ENCODE measurements around the gene SRGAP2C. TPM values are rescaled to one million over a fixed set of nuclear protein-coding genes. Genes with fewer than 3 reads are reported as not detected.
"Not testable (repeated sequence)": the region's sequence is repeated elsewhere in the genome, so short reads cannot be mapped to it uniquely, and the experiment has no call there.

SRGAP2C gene
- total RNA-seq, 1 experiment from 2014 or later = 49.9 TPM

DNA sequence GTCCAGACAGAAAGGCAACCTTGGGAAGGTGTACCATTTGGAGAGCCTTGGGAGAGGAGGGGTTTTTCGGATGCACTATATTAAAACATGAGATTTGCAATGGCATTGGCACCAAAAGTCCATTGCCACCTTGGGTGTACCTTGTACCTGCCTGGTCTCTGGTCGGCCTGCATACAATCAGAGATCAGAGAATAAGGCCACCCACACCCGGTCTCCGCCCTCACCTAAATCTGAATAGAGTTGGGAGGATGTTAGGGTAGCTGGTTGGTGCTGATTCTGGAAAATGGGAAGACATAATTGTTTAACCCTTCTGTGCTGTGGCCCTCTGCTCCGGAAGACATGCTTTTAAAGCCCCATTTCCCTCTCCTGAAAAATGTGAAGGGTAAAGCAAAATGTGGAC is 3.1 kb downstream of the SRGAP2C start:
- H3K4me3 ChIP-seq = peak overlapping the region; percentile 46; the same call in 1 of the 2 replicates
- not testable (repeated sequence) for H3K79me2 ChIP-seq (ENCODE audit: low read depth); DNase-seq

DNA sequence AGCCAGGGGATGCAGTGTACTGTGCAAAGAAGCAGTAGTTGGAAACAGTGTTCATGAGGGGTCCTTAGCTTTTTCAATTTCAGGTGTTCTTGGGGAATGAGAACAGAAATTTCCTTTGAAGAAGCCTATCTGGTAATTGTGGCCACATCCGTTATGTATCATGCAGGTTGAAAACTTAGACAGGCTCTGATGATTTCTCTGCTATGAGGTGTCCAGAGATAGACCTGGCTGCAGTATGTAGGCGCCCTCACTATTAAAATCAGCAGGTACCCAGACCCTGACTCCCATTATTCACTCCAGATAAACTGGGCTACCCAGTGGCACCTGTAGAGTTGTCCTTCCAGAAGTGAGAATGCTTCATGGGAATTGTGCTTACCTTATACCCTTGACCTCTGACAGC is 7.7 kb downstream of the SRGAP2C start:
- H3K4me3 ChIP-seq; H3K36me3 ChIP-seq (ENCODE audit: low read depth); H3K27me3 ChIP-seq (ENCODE audit: insufficient read depth, low read depth); H3K79me2 ChIP-seq (ENCODE audit: low read depth); H3K27ac ChIP-seq; H3K4me2 ChIP-seq; H3K4me1 ChIP-seq (replicated peaks; ENCODE audit: insufficient read depth); H4K20me1 ChIP-seq (ENCODE audit: insufficient read depth); intact Hi-C loops (cut with micrococcal nuclease; ENCODE audit: unreplicated experiment); CTCF ChIA-PET; H3K9me2 ChIP-seq (ENCODE audit: insufficient read depth); BruUV-seq (replicated peaks); H2AFZ ChIP-seq; POLR2A ChIA-PET (ENCODE audit: unreplicated experiment); DNase-seq; H3F3A ChIP-seq (ENCODE audit: insufficient read depth, low read depth); H3K9me3 ChIP-seq (ENCODE audit: insufficient read depth, low read depth): not testable (repeated sequence)

More for the DNA sequence above, 3.1 kb downstream of the SRGAP2C start:
- H3F3A ChIP-seq (ENCODE audit: insufficient read depth, low read depth); H3K9me3 ChIP-seq (ENCODE audit: insufficient read depth, low read depth); BruUV-seq (replicated peaks); CTCF ChIA-PET; POLR2A ChIA-PET (ENCODE audit: unreplicated experiment); H3K4me1 ChIP-seq (replicated peaks; ENCODE audit: insufficient read depth); H2AFZ ChIP-seq; H3K36me3 ChIP-seq (ENCODE audit: low read depth); intact Hi-C loops (cut with micrococcal nuclease; ENCODE audit: unreplicated experiment); H3K27ac ChIP-seq; H3K27me3 ChIP-seq (ENCODE audit: insufficient read depth, low read depth); H4K20me1 ChIP-seq (ENCODE audit: insufficient read depth); H3K9me2 ChIP-seq (ENCODE audit: insufficient read depth): not testable (repeated sequence)
- peak overlapping the region; percentile 67 for H3K4me2 ChIP-seq

DNA sequence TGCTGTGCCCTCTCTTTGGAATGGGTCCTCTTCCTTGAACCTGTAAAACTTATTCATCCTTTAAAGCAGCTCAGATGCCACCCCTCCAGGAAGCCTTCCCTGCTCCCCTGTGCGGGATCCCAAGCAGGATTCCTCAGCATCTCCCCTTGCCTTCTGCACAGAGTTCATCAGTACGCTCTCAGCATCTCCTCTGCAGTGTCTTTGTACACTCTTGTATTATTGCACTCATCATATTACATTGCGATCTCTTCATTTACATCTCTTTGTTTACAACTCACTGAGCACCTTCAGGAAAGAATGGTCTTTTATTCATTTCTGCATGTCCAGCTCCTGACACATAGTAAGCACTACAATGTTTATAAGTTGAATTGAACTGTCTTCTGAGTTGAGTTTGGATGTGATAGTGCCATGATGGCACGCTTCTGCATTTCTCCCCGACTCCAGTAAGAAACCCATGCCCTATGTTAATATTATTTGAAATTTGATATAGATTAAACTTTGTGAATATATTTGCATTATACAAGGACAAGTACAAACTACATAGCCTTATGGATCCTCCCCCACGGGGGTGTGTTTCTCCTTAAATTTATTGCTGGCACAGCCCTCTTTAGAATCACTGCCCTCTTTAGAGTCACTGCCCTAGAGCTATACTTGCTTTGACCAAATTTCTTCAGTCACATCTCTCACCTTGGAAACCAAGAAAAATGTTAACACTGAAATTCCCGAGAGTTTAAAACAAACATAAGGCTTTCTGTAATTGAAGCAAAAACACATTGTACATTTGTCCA is 12.5 kb downstream of the SRGAP2C start:
- H2AFZ ChIP-seq; intact Hi-C loops (cut with micrococcal nuclease; ENCODE audit: unreplicated experiment); H3K36me3 ChIP-seq (ENCODE audit: low read depth); H3K79me2 ChIP-seq (ENCODE audit: low read depth); H3K4me3 ChIP-seq; DNase-seq; H3K4me2 ChIP-seq; H3K4me1 ChIP-seq (replicated peaks; ENCODE audit: insufficient read depth); CTCF ChIA-PET; H3F3A ChIP-seq (ENCODE audit: insufficient read depth, low read depth); H3K9me2 ChIP-seq (ENCODE audit: insufficient read depth); H4K20me1 ChIP-seq (ENCODE audit: insufficient read depth); BruUV-seq (replicated peaks); H3K9me3 ChIP-seq (ENCODE audit: insufficient read depth, low read depth); POLR2A ChIA-PET (ENCODE audit: unreplicated experiment); H3K27ac ChIP-seq; H3K27me3 ChIP-seq (ENCODE audit: insufficient read depth, low read depth): not testable (repeated sequence)

DNA sequence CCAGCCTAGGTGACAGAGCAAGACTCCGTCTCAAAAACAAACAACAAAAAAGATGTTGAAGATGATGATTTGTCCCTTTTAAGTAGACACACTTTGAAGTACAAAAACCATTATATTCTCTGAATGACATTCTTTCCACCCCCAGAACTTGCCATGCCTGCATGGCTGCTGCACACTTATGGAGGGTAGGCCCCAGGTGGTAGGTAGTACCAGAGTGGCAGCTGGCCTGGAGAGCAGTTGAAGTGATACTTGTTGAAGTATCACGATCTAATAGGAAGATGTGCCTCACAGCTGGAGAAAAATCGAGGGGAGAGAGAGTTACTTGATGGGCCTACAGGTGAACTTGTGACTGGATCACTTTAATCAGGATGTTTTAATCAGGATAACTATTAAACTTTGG is 15.0 kb downstream of the SRGAP2C start:
- intact Hi-C loops (cut with micrococcal nuclease; ENCODE audit: unreplicated experiment); POLR2A ChIA-PET (ENCODE audit: unreplicated experiment); H2AFZ ChIP-seq: not testable (repeated sequence)

DNA sequence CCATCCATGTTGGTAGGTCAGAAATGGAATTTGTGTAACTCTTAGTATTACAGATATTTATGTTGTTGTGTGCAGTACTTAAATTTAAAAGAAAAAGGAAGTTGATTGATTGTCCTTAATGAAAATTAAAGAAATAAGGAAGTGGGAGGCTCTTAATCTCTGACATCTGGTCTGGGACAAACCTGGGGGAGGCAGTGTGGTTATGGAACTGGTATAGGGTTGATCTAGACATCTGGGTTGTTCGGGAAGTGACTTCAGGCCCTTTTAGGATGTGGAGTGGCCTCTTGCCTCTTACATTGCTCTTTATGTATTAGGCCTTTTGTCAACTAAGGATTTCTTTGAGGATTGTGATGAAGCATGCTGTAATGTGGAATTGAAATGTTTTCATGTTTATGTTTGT is 15.5 kb downstream of the SRGAP2C start:
- H3K79me2 ChIP-seq (ENCODE audit: low read depth); H3K9me2 ChIP-seq (ENCODE audit: insufficient read depth); H4K20me1 ChIP-seq (ENCODE audit: insufficient read depth); H3K36me3 ChIP-seq (ENCODE audit: low read depth); H3K27ac ChIP-seq; H3K4me2 ChIP-seq; DNase-seq; H3K4me3 ChIP-seq; H3F3A ChIP-seq (ENCODE audit: insufficient read depth, low read depth); H3K4me1 ChIP-seq (replicated peaks; ENCODE audit: insufficient read depth); CTCF ChIA-PET; H2AFZ ChIP-seq; H3K9me3 ChIP-seq (ENCODE audit: insufficient read depth, low read depth); BruUV-seq (replicated peaks); POLR2A ChIA-PET (ENCODE audit: unreplicated experiment); intact Hi-C loops (cut with micrococcal nuclease; ENCODE audit: unreplicated experiment); H3K27me3 ChIP-seq (ENCODE audit: insufficient read depth, low read depth): not testable (repeated sequence)

More for the DNA sequence above, 15.0 kb downstream of the SRGAP2C start:
- H3K27me3 ChIP-seq (ENCODE audit: insufficient read depth, low read depth); CTCF ChIA-PET; H3K27ac ChIP-seq; H4K20me1 ChIP-seq (ENCODE audit: insufficient read depth); H3K9me3 ChIP-seq (ENCODE audit: insufficient read depth, low read depth); H3K79me2 ChIP-seq (ENCODE audit: low read depth); BruUV-seq (replicated peaks); H3K4me1 ChIP-seq (replicated peaks; ENCODE audit: insufficient read depth); H3K4me3 ChIP-seq; H3K4me2 ChIP-seq; H3K36me3 ChIP-seq (ENCODE audit: low read depth); H3K9me2 ChIP-seq (ENCODE audit: insufficient read depth); DNase-seq; H3F3A ChIP-seq (ENCODE audit: insufficient read depth, low read depth): not testable (repeated sequence)

DNA sequence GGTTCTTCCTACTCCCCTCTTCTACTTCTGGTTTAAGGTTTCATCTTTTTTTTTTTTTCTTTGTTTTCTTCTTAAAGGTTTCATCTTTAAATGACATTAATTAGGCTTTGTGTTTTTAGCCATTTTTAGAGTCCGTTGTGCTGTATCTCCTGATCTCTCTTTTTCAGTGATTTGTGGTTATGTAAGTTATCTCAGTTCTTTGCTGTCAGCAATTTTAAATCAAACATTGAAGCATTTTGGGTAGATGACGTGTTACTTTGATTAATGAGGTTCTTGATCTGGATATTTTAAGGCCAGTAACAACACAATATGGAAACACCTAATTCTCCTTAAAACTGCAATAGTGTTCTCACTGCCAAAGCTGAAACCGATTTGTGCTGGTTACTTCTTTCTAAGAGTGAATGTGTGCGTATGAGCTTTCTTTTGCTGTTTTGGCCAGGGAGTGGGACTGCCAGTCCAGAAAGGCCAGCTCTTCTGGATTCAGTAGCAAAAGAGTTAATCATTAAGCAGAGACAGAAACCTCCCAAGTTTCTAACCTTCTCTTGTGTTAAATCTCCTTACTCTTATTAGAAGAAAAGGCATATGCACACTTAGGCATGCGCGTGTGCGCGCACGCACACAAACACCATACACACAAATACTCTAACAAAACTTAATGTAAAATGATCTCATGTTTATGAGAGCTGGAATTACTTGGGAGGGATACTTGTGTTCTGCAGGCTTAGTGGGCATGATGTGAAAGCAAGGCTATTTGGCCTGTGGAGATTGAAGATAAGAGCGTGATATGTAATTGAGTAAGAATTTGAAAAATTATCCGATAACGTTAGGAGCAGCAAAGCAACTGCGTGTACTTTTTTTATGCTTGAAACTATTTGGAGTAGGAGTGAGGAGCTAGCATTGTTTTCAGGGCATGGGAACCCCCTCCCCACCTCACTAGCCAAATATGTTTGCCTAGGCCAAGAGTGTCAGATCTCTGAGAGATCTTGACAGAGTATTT is 16.5 kb downstream of the SRGAP2C start:
- H3K27me3 ChIP-seq (ENCODE audit: insufficient read depth, low read depth); H3K4me1 ChIP-seq (replicated peaks; ENCODE audit: insufficient read depth); BruUV-seq (replicated peaks); H3K4me2 ChIP-seq; H3K9me2 ChIP-seq (ENCODE audit: insufficient read depth); H3K4me3 ChIP-seq; H3K79me2 ChIP-seq (ENCODE audit: low read depth); H3K36me3 ChIP-seq (ENCODE audit: low read depth); H4K20me1 ChIP-seq (ENCODE audit: insufficient read depth); POLR2A ChIA-PET (ENCODE audit: unreplicated experiment); H3K9me3 ChIP-seq (ENCODE audit: insufficient read depth, low read depth); CTCF ChIA-PET; H2AFZ ChIP-seq; H3F3A ChIP-seq (ENCODE audit: insufficient read depth, low read depth); intact Hi-C loops (cut with micrococcal nuclease; ENCODE audit: unreplicated experiment); H3K27ac ChIP-seq: not testable (repeated sequence)
- peak; percentile 23 to 26 for DNase-seq

DNA sequence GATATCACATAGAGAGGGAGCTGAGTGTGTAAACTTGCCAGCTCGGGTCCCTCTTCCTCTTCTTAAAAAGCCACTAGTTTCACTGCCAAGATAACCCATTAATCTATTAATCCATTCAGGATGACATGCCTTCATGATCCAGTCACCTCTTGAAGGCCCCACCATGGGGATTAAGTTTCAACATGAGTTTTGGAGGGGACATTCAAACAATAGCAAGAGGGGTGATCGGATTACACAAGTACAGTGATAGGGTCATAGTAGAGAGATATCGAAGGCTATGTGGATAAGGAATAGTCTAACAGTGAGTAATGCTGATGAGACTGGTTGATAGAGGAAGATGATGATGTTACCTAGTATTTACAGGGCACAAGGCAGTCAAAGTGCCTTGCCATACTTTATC is 18.2 kb downstream of the SRGAP2C start:
- intact Hi-C loops (cut with micrococcal nuclease; ENCODE audit: unreplicated experiment); H3K36me3 ChIP-seq (ENCODE audit: low read depth); H4K20me1 ChIP-seq (ENCODE audit: insufficient read depth); H3K4me2 ChIP-seq; BruUV-seq (replicated peaks); H3K79me2 ChIP-seq (ENCODE audit: low read depth); H2AFZ ChIP-seq; CTCF ChIA-PET; POLR2A ChIA-PET (ENCODE audit: unreplicated experiment); H3K9me2 ChIP-seq (ENCODE audit: insufficient read depth); H3K27me3 ChIP-seq (ENCODE audit: insufficient read depth, low read depth); H3K27ac ChIP-seq; H3K4me1 ChIP-seq (replicated peaks; ENCODE audit: insufficient read depth); H3K9me3 ChIP-seq (ENCODE audit: insufficient read depth, low read depth); H3F3A ChIP-seq (ENCODE audit: insufficient read depth, low read depth); H3K4me3 ChIP-seq: not testable (repeated sequence)
- DNase-seq = peak in 1 of 2 experiments; percentile 50

Data from PC-9 (cell line).